Hematopoietic multipotent progenitor cell treated with erythropoietin and hydrocortisone succinate and interleukin-3 and kit ligand, for 17 days (in vitro differentiated cells): ENCODE measurements around the gene FAM174B.

Source experiments
- DNase-seq: peaks from one replicate; pipeline ENCODE4 v3.0.0-alpha.2; 2015; ENCODE audit warnings: low spot score

Gene FAM174B

DNA sequence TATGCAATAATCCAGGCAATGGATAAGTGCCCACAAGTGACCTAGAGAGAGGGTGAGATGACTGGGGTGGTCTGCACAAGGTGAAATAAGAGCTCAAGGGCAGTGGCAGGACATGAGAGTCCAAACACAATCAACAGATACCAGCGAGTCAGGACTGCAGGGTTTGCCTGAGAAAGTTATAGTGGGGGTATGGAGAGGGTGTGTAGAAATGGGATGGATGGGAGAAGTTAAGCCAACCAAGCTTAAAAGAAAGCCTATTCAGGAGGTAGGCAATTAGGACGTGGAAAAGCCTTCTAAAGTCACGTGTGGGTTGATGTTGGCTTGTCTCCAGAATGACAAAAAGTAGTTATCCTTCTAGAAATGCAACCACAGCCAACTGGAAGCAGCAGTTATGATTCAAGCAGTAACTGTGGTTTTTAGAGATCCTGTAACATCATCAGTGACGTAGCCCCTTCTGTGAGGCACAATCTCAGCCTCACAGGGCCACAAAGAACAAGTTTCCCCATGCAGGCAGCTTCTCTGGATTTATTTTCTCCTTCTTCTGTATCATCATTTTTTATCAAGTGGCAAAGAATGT is 56.1 kb downstream of the FAM174B start:
- no peak for DNase-seq

DNA sequence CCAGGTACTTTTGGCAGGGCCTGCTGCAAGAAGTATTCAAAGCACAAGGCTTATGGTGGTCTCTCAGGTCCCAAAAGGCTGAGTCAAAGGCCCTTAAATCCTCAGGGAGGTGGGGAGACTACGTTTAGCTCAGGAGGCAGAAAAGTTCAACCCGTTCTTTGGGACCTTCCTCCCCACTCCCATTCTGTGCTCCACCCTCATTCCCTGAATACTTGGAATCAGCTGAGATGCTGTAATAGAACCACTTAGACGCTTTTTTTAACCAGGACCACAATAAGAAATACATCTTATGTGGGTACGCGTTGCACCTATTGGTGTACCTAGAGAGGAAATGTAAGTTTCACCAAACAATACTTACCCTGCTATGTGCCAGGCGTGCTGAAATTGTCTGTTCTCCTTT is 58.0 kb downstream of the FAM174B start:
- DNase-seq, result no peak

DNA sequence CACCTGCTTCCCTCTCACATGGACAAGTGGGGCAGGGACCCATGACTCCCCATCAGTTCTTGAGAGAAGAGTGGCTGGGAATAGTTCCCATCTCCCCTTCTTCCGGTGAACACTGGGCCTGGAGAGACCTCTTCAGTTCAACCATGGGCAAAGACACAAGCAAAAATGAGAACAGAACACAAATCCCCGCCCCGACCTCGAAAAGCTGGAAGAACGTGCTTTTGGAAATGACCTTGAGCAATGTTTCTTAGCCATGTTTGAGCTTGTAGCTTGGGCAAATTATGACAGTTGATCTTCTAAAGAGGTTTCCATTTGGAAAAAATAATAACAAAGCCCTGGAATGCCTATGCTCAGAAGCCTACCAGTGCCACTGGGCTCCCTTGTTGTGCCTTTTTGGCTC is 59.0 kb downstream of the FAM174B start:
- no peak for DNase-seq

DNA sequence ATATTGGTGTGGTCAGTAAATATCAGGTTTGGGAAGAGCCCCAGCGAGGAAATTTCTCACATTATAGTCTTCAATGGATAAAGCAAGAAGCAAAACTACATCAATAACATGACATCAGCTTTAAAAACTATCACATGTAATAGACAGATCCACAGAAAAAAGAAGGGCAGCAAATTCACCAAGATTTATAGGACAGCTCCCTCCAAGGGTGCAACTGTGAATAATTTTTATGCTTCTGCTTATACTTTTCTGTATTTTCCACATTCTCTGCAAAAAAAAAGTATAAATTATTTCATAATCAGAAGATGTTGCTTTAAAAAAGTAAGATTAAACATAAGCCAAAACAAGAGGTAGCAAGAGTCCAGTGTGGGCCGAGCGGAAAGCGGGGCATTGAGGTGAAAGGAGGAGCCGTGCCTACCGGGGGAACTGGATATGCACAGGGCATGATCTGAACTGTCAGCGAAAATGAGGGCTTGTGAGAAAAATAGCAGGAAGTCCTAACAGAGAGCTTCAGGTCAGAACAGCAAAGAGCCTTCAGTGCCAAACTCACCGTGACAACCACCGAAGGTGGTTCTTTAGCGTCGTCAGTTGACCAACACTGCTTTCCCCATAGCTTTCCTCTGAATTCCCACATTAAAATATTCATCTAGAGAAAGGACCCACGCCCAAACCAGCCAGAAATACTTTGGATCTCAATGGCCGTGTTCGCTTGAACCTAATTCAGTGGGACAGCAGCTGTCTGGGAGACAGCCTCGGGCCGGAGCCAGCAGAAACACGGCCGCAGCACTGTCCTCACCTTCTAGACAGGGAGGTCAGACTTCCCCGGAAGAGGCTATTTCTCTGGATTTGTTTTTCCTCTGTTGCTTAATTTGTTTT is 59.8 kb downstream of the FAM174B start:
- no peak for DNase-seq

DNA sequence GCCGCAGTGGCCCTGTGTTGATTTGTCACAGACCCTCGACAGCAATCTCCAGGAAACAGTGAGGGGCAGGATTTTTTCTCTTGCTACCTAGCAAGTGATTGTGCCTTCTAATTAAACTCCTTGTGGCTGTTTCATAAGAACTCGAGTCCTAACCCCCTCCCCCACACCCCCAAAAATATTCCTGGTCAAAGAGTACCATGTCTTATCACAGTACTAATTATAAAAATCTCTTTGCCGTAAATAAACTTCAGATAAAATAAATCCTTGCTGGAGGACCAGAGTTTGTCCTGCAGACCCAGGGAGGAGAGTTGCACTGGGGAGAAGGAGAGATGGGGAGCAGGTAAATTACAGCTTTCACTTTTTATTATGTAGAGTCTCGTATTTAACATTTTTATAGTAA is 64.3 kb downstream of the FAM174B start:
- no peak for DNase-seq

DNA sequence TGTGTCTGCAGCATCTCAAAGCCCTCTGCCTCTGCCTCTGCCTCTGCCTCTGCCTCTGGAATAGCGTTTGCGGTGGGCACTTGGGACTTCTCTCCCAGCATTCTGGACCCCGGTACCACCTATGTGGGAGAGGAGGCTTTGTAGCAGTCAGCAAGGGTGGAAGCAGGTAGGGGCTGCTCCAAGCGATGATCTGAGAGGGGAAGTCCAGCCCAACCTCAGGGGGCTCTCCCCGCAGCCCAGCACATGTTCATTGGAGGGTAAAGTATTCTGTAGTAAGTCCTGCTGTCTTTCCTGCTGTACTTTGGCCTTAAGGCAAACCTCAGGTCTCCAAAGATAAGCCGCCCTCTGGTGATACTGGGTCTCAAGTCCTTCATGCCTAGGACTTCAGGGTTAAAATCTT is 68.6 kb downstream of the FAM174B start:
- no peak for DNase-seq

DNA sequence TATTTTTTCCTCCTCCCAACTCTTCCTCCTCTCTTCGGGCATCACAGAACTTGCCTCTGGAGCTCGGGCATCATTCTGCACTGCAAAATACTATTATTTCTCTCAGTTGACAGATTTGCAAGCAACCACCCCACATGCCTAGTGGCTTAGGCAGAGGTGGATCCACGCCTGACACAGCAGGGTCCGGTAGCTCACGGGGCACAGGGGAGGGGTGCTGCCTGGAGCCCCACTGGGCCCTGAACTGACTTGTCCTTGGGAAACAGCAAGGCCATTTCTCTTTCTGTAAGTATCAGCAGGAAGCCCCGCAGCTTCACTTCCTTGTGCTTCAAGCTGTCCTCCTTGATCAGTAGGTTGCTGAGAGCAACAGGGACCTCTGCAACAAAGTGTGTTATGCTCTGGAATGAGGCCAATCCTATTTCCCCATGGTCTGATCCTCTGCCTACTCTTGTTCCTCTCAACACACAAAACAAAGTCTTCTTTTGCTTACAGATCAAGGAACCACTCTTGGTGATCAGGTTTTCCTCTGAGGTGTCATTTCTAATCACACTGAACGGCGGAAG is 69.1 kb downstream of the FAM174B start:
- no peak for DNase-seq

DNA sequence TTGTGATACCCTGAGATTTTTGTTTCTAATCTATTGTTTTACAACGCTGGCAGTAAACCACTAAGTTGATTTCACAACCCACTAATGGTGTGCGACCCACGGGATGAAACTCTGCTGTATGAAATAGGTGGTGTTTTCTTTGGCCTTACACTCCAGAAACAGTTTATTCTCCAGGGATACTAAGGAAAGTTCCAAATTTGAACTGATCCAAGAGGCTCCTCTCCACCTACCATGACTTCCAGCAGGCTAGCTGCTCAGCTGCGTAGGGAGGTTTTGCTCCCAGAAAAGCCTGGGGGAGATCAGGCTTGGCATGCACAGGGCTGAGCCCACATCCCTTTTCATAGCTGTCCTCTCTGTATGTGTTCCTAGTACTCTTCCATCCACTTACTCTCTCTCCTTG is 71.5 kb downstream of the FAM174B start:
- no peak for DNase-seq

DNA sequence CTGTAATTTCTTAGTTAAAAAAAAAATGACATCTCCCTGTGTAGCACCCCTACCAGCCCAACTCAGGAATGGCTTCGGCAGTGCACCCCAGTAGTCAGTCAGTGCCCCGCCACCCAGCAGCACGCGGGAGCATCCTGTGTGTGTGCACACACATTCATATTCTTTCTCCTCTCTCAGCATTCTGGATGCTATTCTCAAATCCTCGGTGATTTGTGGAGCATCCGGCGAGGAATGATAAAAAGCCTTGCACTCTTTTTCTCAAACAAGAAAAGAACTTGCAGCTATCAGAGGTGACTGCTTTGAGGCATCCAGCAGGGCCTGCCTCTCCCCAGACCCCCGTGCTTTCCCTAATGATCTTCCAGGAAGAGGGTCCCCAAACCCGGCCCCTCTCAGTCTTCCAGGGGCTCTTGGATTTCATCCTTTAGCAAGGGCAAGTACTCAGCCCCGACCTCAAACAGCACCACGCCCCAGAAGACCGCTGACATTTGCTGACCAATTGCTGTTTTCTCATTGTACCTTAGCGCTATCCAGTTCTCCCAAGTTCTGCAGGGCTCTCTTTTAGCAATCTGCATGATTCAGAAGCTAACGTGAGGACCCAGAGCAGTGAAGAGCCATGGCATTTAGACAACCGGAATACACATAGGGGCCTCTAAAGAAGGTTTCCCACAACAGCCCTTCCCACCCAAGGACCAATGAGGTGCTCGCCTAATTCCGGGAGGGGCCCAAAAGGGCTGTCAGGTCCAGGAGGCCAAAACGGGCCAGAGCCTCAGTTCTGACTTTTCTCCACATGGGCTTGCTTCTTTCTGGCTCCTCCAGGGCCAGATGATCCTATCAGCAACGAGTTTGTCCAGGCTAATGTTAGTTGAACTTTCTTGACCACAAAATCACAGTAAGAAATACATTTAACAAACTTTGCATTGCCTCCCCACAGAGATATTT is 72.2 kb downstream of the FAM174B start:
- DNase-seq, result no peak

DNA sequence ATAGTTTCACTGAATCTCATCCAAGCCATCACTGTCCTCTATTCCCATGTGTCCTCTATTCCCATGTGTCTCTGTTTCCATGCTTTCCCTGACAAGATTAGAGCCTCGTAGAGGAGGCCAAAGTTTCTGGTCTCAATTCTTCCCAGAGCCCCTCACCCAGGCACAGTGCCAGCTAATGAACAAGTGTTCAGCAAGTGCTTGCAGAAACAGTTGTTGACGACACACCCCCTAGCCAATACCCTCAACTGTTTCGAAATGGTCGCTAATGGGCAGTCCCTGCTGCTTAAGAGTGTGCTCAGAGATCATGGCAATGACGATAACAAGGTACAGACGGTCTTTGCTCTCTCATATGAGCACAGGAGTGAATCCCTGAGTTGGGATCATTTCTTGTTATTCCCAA is 73.4 kb downstream of the FAM174B start:
- DNase-seq, result no peak

DNA sequence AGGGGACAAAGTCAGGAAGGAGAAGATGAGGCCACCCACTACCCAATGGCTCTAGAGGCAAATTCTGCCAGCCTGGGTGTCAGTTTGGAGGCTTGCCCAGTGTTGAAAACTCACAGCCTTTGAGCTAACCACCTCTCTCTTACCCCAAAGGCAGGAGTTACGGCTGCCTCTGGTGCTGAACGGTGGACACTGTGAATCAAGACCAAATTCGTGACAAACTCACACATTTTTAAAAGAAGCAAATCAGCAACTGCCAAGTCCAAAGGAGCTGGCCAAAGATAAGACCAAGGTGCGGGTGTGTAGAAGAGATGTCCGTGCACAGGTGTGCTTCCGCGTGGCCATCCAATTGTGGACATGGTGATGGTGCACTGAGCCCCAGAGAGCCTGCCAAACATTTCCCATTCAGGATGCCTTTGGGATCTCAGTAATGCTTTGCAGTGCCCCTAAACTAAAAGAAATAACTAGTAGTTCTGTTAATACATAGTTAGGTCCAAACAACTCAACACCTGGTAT is 74.6 kb downstream of the FAM174B start:
- no peak for DNase-seq

DNA sequence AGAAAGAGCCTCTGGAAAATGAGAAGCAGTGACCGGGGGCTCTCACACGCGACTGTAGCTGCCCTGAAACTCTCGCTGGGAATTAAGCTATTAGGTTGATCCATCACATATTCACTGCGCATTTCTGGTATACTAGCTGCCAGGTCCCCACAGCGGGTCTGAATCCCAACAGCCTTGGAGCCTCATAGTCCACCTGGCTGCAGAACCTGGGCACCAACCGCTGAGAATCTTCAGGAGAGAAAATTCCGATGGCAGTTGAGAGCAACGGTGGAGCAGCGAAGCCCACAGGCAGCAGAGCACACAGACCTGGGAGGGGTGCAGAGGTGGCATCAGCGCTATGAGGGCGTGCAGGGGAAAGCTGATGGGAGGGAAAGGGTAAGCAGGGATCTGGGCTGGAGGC is 75.1 kb downstream of the FAM174B start:
- no peak for DNase-seq

DNA sequence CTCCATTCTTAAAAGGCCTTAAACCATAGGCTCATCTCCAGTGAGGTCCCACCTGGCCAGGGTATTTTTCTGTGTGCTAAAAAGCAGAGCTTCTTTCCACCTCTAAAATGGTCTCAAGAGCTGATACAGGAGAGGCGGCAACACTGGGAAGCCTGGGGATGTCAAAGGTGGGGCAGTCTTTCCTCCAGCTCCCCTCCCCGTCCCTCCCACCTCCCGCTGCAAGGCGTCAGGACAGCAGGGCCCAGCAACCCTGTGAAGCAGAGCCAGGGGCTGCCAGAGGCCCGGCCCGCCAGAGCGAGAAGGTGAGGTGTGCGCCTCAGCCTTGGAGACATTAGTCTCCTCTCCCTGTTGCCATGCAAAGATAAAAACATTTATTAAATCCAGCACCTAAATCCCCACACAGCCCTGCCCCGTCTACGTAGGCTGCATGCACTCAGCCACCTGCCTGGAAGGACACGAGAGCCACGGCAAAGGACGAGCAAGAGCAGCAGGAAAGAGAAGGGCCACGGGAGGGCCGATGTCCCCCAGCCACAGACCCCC is 75.6 kb downstream of the FAM174B start:
- no peak for DNase-seq

DNA sequence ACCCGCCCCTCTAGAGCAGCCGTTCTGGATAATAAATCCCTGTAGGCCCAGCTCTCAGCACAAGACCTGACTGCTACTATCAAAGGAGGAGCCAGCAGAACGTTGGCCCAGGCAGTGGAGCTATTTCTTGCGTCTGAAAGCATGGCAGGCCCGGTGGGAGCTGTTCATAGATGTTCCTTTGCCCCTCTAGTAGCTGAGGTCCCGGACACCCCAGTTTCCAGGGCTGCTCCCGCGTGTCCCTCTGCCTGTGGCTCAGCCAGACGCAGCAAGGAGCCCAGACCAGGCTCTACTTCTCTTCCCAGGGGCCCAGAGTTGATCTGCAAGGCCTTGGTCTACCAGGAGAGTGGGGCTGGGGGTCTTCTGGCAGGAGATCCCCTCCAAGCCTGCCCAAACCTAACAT is 76.1 kb downstream of the FAM174B start:
- DNase-seq, result no peak

DNA sequence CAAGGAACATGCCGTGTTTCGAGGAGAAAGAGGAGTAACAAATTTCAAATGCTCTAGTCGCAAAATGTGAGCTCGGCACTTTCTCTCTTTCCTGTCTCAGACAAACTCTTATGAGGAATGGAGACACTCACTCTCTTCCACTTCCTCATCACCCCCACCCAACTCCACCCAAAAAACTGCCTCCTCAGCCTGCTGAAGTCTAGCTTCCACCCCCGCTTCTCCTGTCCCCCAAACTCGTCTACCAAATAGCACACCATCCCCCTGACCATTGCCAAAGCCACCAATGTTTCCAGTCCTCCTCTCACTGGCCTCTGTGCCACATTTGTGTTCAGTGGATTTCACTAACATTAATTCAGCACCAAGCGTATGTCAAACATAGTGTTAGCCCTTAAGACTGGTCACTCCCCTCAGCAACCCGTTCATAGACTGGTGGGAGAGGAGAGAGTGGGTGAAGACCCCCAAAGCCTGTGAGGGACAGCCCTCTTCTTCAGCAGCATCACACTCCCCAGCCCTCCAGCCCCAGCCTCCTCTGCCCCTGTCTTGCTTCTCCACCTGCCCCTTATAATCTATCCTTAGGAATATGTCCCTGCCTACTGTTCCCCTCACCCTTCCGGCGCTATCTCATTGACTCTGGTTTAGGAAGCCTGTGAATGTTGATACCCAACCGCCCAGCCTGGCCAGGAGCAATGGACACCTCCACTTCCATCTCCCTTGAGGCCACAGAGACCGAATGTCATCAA is 77.3 kb downstream of the FAM174B start:
- no peak for DNase-seq

DNA sequence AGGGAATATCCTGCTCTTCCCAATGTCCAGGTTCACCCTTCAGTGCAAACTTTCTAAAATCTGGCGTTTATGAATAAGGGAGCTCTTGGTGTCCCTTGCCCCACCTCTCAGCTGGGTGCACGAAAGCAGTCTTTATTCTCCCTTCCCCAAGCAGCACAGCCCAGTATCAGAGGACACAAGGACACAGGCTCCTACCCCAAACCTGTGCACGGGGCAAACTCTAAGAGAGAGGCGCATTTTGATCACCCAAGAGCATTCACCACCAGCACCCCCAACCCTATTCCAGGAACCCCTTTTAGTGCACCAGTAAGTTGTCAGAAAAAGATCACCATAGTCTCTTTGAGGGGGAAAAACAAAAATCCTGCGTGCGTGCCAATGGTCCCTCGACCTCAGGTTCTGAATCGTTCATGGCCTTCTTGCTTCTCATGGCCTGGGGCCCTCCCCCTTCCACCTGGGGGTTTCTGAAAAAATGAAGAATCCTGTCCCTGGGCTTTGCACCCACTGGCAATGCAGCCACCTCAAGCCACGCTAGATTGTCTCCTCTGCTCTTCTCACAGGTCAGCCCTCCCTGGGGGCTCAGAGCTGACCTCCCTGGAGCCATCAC is 78.9 kb downstream of the FAM174B start:
- DNase-seq, result no peak

DNA sequence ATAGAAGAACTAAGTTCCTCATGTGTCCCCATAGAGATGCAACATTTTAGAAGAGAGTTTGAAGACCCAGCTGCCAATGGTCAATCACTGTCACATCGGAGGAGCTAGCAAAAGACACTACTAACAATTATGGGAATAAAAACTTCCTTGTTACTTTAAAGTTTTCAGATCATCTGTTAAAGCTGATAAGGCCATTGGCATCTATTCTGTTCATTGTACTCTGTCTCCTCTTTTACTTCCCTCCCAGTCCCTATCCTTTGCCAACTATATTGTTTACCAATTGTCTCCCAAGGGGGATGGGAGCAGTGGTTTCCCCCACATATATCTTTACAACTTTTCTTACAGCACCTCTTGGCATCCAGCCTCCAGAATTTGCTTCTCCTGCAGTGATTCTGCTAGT is 81.0 kb downstream of the FAM174B start:
- no peak for DNase-seq

DNA sequence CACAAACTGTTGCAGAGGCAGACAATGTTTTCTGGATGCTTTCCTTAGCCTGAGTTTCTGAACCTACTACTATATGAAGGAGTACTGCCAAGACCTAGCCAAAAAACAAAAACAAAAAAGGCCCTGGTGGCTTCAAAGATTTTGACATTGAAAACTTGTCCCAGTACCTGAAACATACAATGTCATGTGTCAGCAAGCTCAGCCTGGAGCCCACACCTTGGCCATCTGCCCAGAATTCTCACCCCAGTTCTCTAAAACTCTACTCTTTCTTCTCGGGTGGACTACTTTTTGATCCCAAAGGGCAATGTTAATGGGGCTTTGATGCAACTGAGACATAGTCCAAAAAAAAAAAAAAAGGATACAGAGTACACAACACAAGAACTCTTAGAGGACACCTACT is 81.4 kb downstream of the FAM174B start:
- no peak for DNase-seq

DNA sequence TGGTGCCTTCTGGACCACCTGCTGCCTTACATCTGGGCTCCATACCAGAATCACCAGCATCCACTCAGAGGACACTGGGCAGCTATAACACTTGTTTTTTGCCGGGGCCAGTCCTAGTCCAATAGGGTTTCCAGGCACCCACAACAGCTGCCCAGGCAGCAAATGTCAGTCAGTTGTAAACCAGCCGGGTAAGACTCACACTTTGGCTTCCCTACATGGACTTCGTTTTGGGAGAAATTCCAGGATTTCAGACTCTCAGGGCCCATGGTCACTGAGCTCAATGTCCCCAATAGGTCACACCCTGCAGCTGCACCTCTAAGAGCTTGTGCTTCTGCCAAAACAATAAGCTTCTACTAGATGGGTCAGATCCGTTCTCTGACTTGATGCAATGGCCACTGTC is 83.8 kb downstream of the FAM174B start:
- no peak for DNase-seq

DNA sequence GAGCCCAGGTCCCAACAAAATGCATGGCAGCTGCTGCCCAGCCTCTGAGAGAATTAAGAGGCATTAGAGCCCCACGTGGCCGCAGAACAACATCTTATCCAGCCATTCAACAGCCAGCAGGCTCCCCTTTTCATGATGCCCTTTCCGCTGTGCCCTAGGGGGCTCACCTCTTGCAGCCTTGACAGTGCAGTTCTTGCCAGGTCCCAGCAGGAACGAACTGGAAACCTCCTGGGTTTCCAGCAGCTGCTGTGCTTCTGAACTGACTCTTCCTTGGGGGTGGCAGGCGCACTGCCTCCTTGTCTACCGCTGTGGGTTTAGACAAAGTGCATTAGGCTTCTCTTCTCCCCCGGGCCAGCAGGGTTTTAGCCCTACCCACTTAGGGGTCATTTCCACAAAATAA is 85.2 kb downstream of the FAM174B start:
- no peak for DNase-seq

DNA sequence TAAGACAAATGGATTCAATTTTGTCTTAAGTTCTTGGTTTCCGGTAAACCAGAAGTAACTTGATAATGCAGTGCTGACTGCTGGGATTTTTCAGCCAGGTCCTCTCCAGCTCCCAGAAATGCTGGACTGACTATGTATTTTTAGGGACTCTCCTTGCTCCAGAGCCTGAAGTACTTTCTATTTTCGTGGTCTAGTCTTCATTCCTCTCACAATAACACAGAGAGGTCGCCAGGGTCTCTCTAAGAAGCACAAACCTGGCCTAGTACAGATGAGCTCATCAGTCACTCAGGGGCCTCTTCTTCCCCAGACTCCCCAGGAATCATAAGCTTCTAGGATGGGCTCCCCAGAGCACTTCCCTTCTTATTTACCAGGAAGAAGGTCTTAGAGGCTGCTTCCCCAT is 85.8 kb downstream of the FAM174B start:
- DNase-seq, result no peak
